Panc1 (cell line): ENCODE measurements around the gene CLEC4F. TPM values are rescaled to one million over a fixed set of nuclear protein-coding genes. Genes with fewer than 3 reads are reported as not detected.

Experiments
- ATAC-seq: fragments of 200-7000 bp; cut with Tn5 transposase; 2 replicates; pipeline ENCODE4 v1.9.1; 2020; ENCODE audit warnings: mild to moderate bottlenecking, moderate library complexity
- BruUV-seq: library from RNA; stranded (reverse); fragments of 400-500 nt; replicated peaks from 2 replicates; lab custom pipeline; 2021; lab: Mats Ljungman, UMichigan
- CTCF ChIA-PET: fragments of 300-600 bp; sonication (Branson Sonifier 250); formaldehyde crosslinking; loops from one replicate; lab custom pipeline; 2022; ENCODE audit warnings: antibody characterized with exemption; lab: Charles Lee
- POLR2A ChIA-PET: fragments of 300-600 bp; sonication (Branson Sonifier 250); formaldehyde crosslinking; loops from one replicate; lab custom pipeline; 2022; ENCODE audit warnings: antibody characterized with exemption; lab: Charles Lee
- DNase-seq: peaks from one replicate; pipeline ENCODE4 v3.0.0-alpha.2; 2010; ENCODE audit warnings: low read depth, low spot score
- H3K27ac ChIP-seq: 2 replicates; pipeline ENCODE4 v1.5.1; 2011; ENCODE audit warnings: mild to moderate bottlenecking, low read length, inconsistent platforms
- H3K27me3 ChIP-seq: fragments of 200-500 bp; sonication (Bioruptor generic); 2 replicates; pipeline ENCODE4 v1.6.0; 2014; ENCODE audit warnings: low read length, inconsistent platforms; ENCODE audit not compliant: control insufficient read depth, insufficient read depth
- H3K36me3 ChIP-seq: fragments of 200-500 bp; sonication (Bioruptor generic); 2 replicates; pipeline ENCODE4 v1.5.1; 2014; ENCODE audit warnings: inconsistent platforms, mild to moderate bottlenecking, low read length, moderate library complexity; ENCODE audit not compliant: control insufficient read depth, insufficient read depth
- H3K4me1 ChIP-seq: 2 replicates; pipeline ENCODE4 v1.5.1; 2011; ENCODE audit warnings: inconsistent platforms, mild to moderate bottlenecking, low read length, moderate library complexity; ENCODE audit not compliant: control insufficient read depth, insufficient read depth
- H3K4me3 ChIP-seq, 2 experiments: 2 replicates each; pipeline ENCODE4 v1.5.1; 2011 to 2012; ENCODE audit warnings: low read depth in 2 of 2, low read length in 2 of 2, mild to moderate bottlenecking in 2 of 2, inconsistent platforms in 1 of 2, moderate library complexity in 1 of 2
- H3K9me3 ChIP-seq: fragments of 200-500 bp; sonication (Bioruptor generic); 2 replicates; pipeline ENCODE4 v1.5.1; 2014; ENCODE audit warnings: low read depth, mild to moderate bottlenecking, inconsistent platforms, low read length, moderate library complexity; ENCODE audit not compliant: control insufficient read depth, insufficient read depth
- POLR2AphosphoS5 ChIP-seq: IDR thresholded peaks from 2 replicates; pipeline ENCODE4 v1.6.1; 2012; ENCODE audit warnings: mild to moderate bottlenecking, low read depth, low read length, moderate library complexity
- SIN3A ChIP-seq: IDR thresholded peaks from 2 replicates; pipeline ENCODE4 v1.6.1; 2012; ENCODE audit warnings: low read depth, mild to moderate bottlenecking, low read length, moderate library complexity, borderline replicate concordance; ENCODE audit not compliant: insufficient read depth
- TCF7L2 ChIP-seq: IDR thresholded peaks from 2 replicates; pipeline ENCODE4 v1.6.1; 2011; ENCODE audit warnings: mild to moderate bottlenecking, low read depth, low read length, inconsistent platforms
- in situ Hi-C: cut with HindIII; loops from 2 replicates; pipeline ENCODE4 v1.10.0; 2016; ENCODE audit warnings: low sequenced_read_pairs, low pct_unique_long_range_greater_than_20kb
- intact Hi-C: fragments of 100-400 bp; cut with micrococcal nuclease; formaldehyde crosslinking; loops from one replicate; pipeline ENCODE4 v1.10.0; 2022; ENCODE audit not compliant: unreplicated experiment
- total RNA-seq: library from RNA; stranded (reverse); gene quantifications from one replicate; pipeline ENCODE4 v1.2.1, GENCODE V29; 2021; ENCODE audit not compliant: unreplicated experiment
- TF ChIP-seq, protein P1 (sequence below), 2 experiments: IDR thresholded peaks; 2 replicates each; pipeline ENCODE4 v1.6.1; 2011 to 2012; ENCODE audit warnings: low read depth in 2 of 2, control low read depth in 1 of 2, low read length in 1 of 2, mild to moderate bottlenecking in 1 of 2, moderate library complexity in 1 of 2; ENCODE audit not compliant: insufficient read depth in 1 of 2
- TF ChIP-seq, protein P2 (sequence below): fragments of 450-650 bp; IDR thresholded peaks from 2 replicates; pipeline ENCODE4 v1.5.1; 2017; ENCODE audit warnings: mild to moderate bottlenecking

Gene CLEC4F
- total RNA-seq, 1 experiment from 2014 or later = not detected

DNA sequence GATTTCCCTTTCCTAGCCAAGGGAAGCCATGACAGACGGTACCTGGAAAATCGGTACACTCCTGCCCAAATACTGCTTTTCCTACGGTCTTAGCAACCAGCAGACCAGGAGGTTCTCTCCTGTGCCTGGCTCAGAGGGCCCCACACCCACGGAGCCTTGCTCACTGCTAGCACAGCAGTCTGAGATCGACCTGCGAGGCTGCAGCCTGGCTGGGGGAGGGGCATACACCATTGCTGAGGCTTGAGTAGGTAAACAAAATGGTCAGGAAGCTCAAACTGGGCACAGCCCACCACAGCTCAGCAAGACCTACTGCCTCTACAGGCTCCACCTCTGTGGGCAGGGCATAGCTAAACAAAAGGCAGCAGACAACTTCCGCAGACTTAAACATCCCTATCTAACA lies 22.0 kb upstream of the CLEC4F start:
- no peak for TF ChIP-seq POLR2AphosphoS5
- no peak for TF ChIP-seq SIN3A
- TF ChIP-seq TCF7L2 = no peak
- TF ChIP-seq, protein P1, sequence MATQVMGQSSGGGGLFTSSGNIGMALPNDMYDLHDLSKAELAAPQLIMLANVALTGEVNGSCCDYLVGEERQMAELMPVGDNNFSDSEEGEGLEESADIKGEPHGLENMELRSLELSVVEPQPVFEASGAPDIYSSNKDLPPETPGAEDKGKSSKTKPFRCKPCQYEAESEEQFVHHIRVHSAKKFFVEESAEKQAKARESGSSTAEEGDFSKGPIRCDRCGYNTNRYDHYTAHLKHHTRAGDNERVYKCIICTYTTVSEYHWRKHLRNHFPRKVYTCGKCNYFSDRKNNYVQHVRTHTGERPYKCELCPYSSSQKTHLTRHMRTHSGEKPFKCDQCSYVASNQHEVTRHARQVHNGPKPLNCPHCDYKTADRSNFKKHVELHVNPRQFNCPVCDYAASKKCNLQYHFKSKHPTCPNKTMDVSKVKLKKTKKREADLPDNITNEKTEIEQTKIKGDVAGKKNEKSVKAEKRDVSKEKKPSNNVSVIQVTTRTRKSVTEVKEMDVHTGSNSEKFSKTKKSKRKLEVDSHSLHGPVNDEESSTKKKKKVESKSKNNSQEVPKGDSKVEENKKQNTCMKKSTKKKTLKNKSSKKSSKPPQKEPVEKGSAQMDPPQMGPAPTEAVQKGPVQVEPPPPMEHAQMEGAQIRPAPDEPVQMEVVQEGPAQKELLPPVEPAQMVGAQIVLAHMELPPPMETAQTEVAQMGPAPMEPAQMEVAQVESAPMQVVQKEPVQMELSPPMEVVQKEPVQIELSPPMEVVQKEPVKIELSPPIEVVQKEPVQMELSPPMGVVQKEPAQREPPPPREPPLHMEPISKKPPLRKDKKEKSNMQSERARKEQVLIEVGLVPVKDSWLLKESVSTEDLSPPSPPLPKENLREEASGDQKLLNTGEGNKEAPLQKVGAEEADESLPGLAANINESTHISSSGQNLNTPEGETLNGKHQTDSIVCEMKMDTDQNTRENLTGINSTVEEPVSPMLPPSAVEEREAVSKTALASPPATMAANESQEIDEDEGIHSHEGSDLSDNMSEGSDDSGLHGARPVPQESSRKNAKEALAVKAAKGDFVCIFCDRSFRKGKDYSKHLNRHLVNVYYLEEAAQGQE (IDR thresholded peaks at IDR 0.05; ENCODE audit: insufficient read depth in 1 of 2, low read depth in 2 of 2, low read length in 1 of 2) = no peak
- TF ChIP-seq, protein P2, sequence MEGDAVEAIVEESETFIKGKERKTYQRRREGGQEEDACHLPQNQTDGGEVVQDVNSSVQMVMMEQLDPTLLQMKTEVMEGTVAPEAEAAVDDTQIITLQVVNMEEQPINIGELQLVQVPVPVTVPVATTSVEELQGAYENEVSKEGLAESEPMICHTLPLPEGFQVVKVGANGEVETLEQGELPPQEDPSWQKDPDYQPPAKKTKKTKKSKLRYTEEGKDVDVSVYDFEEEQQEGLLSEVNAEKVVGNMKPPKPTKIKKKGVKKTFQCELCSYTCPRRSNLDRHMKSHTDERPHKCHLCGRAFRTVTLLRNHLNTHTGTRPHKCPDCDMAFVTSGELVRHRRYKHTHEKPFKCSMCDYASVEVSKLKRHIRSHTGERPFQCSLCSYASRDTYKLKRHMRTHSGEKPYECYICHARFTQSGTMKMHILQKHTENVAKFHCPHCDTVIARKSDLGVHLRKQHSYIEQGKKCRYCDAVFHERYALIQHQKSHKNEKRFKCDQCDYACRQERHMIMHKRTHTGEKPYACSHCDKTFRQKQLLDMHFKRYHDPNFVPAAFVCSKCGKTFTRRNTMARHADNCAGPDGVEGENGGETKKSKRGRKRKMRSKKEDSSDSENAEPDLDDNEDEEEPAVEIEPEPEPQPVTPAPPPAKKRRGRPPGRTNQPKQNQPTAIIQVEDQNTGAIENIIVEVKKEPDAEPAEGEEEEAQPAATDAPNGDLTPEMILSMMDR = no peak
- POLR2A ChIA-PET = no interaction called here
- in situ Hi-C loops = no loop called here

DNA sequence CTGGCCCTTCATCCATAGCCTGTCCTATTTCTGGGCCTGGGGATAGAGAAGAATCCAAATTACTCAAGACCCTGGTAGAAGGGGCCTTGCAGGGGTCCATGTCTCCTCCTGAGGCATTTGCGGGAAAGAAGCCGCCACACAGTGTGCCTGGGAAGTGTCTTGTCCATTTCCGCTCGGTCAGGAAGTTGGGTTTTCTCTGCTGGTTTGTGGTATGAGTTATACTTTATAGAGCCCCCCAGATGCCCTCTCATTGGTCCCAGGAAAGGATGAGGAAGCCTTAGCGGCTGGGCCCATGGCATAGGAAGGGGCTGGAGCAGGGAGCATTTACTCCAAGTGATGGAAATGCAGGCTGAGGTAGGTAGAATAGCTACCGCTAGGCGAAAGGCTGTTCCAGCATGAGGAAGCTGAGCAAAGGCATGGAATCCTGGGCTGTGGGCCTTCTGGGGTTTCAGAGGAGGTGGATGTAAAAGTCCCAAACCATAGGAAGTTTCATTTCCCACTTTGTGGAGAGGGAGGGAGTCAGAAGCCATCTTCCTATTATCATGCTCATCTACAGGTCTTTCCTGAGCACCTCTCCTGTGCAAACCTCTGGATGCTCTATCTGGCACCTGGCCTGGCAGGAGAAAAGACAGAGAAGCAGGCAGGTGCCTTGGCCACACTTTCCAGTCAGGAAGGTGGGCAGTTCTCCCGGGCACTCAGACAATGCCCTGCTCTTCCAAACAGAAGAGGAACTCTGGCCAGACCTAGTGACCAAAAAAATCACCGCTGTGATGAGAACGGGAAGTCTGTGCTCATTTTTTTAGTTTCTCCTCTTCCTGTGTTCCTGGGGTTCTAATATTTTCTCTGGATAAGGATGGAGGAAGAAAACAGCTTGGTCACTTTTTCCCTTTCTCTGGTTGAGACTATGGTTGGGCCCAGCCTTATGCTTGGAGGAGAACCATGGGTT lies 17.9 kb upstream of the CLEC4F start:
- TF ChIP-seq SIN3A = no peak
- TF ChIP-seq, protein P2 = no peak
- Histone ChIP-seq H3K4me3 (no peak overlapping the region), H3K27me3 (peaks cover 13% of the 10 kb centered on the region), H3K9me3 (no peaks in the 10 kb centered on the region), H3K36me3 (no peaks in the 10 kb centered on the region), H3K27ac (no peak overlapping the region), H3K4me1 (no peaks in the 10 kb centered on the region)
- ATAC-seq (no peak), DNase-seq (no peak)
- in situ Hi-C loops (no loop called here), intact Hi-C loops (no loop called here)
- CTCF ChIA-PET = no interaction called here
- POLR2A ChIA-PET = no interaction called here
- BruUV-seq = no TSS peak

More for the DNA sequence above, 22.0 kb upstream of the CLEC4F start:
- no TSS peak for BruUV-seq
- CTCF ChIA-PET = no interaction called here
- DNase-seq (no peak), ATAC-seq (no peak)
- Histone ChIP-seq H3K27me3 (peaks cover 11% of the 10 kb centered on the region), H3K27ac (no peak overlapping the region), H3K9me3 (no peaks in the 10 kb centered on the region), H3K4me3 (no peak overlapping the region), H3K36me3 (no peaks in the 10 kb centered on the region), H3K4me1 (no peaks in the 10 kb centered on the region)
- intact Hi-C loops = no loop called here
